SK-N-SH treated with all-trans-retinoic acid at 6 μM for 48 hours (cell line): ENCODE results near the gene CPHXL2.

Source experiments
- ATAC-seq: fragments of 200-7000 bp; cut with Tn5 transposase; 3 replicates; pipeline ENCODE4 v1.9.1; 2020; ENCODE audit warnings: mild to moderate bottlenecking, moderate library complexity
- ARNTL ChIP-seq: fragments of 450-650 bp; formaldehyde crosslinking; IDR thresholded peaks from 2 replicates; pipeline ENCODE4 v1.5.0; 2020; ENCODE audit warnings: low read depth, mild to moderate bottlenecking, moderate library complexity, borderline replicate concordance
- BACH2 ChIP-seq: fragments of 250-450 bp; sonication (Bioruptor Pico); IDR thresholded peaks from 2 replicates; pipeline ENCODE4 v1.9.0; 2021; ENCODE audit warnings: mild to moderate bottlenecking, borderline replicate concordance
- CREB5 ChIP-seq: fragments of 250-450 bp; sonication (Bioruptor Pico); IDR thresholded peaks from 2 replicates; pipeline ENCODE4 v1.5.1; 2020; ENCODE audit warnings: low read depth, mild to moderate bottlenecking, moderate library complexity
- CSDC2 ChIP-seq: fragments of 250-450 bp; sonication (Bioruptor Pico); IDR thresholded peaks from 2 replicates; pipeline ENCODE4 v1.5.0; 2020; ENCODE audit warnings: mild to moderate bottlenecking, moderate library complexity
- ESRRG ChIP-seq: fragments of 250-450 bp; sonication (Bioruptor Pico); IDR thresholded peaks from 2 replicates; pipeline ENCODE4 v1.6.1; 2021; ENCODE audit warnings: mild to moderate bottlenecking
- GLIS3 ChIP-seq: fragments of 250-450 bp; sonication (Bioruptor Pico); IDR thresholded peaks from 2 replicates; pipeline ENCODE4 v1.5.0; 2020; ENCODE audit warnings: mild to moderate bottlenecking, moderate library complexity
- ISL1 ChIP-seq: fragments of 250-450 bp; sonication (Bioruptor Pico); IDR thresholded peaks from 2 replicates; pipeline ENCODE4 v2.1.2; 2022; ENCODE audit warnings: mild to moderate bottlenecking, moderate library complexity
- OSR1 ChIP-seq: fragments of 250-450 bp; sonication (Bioruptor Pico); IDR thresholded peaks from 2 replicates; pipeline ENCODE4 v1.8.0; 2022; ENCODE audit warnings: moderate library complexity, mild to moderate bottlenecking, inconsistent platforms
- PATZ1 ChIP-seq: fragments of 250-450 bp; sonication (Bioruptor Pico); IDR thresholded peaks from 2 replicates; pipeline ENCODE4 v1.8.0; 2020; ENCODE audit warnings: mild to moderate bottlenecking, moderate library complexity, borderline replicate concordance
- POU6F1 ChIP-seq: fragments of 250-450 bp; sonication (Bioruptor Pico); IDR thresholded peaks from 2 replicates; pipeline ENCODE4 v1.8.0; 2021; ENCODE audit warnings: low read depth, mild to moderate bottlenecking, moderate library complexity, borderline replicate concordance
- PPARA ChIP-seq: fragments of 250-450 bp; sonication (Bioruptor Pico); IDR thresholded peaks from 2 replicates; pipeline ENCODE4 v1.5.0; 2020; ENCODE audit warnings: mild to moderate bottlenecking, borderline replicate concordance
- RARB ChIP-seq: fragments of 250-450 bp; sonication (Bioruptor Pico); IDR thresholded peaks from 2 replicates; pipeline ENCODE4 v1.8.0; 2021; ENCODE audit warnings: mild to moderate bottlenecking, moderate library complexity
- SNAI2 ChIP-seq: fragments of 250-450 bp; sonication (Bioruptor Pico); IDR thresholded peaks from 2 replicates; pipeline ENCODE4 v1.5.0; 2020; ENCODE audit warnings: mild to moderate bottlenecking, moderate library complexity
- TCF4 ChIP-seq: fragments of 250-450 bp; sonication (Bioruptor Pico); IDR thresholded peaks from 2 replicates; pipeline ENCODE4 v1.8.0; 2021; ENCODE audit warnings: mild to moderate bottlenecking, moderate library complexity, borderline replicate concordance
- TOX ChIP-seq: fragments of 250-450 bp; sonication (Bioruptor Pico); IDR thresholded peaks from 2 replicates; pipeline ENCODE4 v1.8.0; 2021; ENCODE audit warnings: mild to moderate bottlenecking, moderate library complexity, borderline replicate concordance
- TSHZ2 ChIP-seq: fragments of 250-450 bp; sonication (Bioruptor Pico); IDR thresholded peaks from 2 replicates; pipeline ENCODE4 v1.5.0; 2020; ENCODE audit warnings: mild to moderate bottlenecking, moderate library complexity
- ZC3H10 ChIP-seq: fragments of 250-450 bp; sonication (Bioruptor Pico); IDR thresholded peaks from 2 replicates; pipeline ENCODE4 v1.5.1; 2021; ENCODE audit warnings: mild to moderate bottlenecking, moderate library complexity
- ZFP3 ChIP-seq: fragments of 250-450 bp; sonication (Bioruptor Pico); IDR thresholded peaks from 2 replicates; pipeline ENCODE4 v1.5.0; 2020; ENCODE audit warnings: mild to moderate bottlenecking, moderate library complexity
- ZFP30 ChIP-seq: fragments of 450-650 bp; formaldehyde crosslinking; IDR thresholded peaks from 2 replicates; pipeline ENCODE4 v1.5.0; 2022; ENCODE audit warnings: mild to moderate bottlenecking, moderate library complexity
- ZNF565 ChIP-seq: fragments of 450-650 bp; formaldehyde crosslinking; conservative IDR thresholded peaks from 2 replicates; pipeline ENCODE4 v1.5.0; 2020; ENCODE audit warnings: low read depth, mild to moderate bottlenecking, moderate library complexity
- ZNF70 ChIP-seq: fragments of 450-650 bp; formaldehyde crosslinking; IDR thresholded peaks from 2 replicates; pipeline ENCODE4 v1.5.0; 2020; ENCODE audit warnings: mild to moderate bottlenecking, moderate library complexity
- ZNF8 ChIP-seq: fragments of 450-650 bp; formaldehyde crosslinking; IDR thresholded peaks from 2 replicates; pipeline ENCODE4 v1.5.0; 2020; ENCODE audit warnings: mild to moderate bottlenecking, moderate library complexity
- TF ChIP-seq, protein P1 (sequence below): fragments of 250-450 bp; sonication (Bioruptor Pico); IDR thresholded peaks from 2 replicates; pipeline ENCODE4 v1.5.1; 2021; ENCODE audit warnings: mild to moderate bottlenecking, moderate library complexity

Gene CPHXL2

DNA sequence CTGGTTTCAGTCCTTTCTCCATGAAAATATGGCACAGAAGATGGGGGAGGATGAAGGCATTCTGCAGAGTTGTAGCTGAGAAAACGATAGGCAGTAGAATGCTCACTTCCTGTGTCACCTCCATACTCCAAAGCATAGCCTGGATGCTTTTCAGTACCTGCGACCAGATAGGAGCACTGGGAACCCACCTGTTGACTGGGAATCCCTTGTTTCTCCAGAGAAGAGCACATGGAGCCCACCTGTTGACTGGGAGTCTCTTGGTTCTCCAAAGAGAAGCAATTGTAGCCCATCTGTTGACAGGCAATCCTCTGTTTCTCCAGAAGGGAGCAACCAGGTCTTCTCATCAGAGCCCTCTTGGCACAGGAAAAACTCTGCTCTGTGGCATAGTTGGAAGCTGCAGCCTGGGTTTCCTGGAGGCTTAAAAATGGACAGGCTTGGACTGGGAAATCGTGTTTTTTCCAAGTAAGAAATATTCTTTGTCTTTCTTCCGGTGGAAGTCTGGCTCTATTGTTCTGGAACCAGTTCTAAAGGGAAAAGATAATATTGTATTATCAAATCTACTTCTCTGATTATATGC lies 16.0 kb downstream of the CPHXL2 start:
- TF ChIP-seq ARNTL (CRISPR knock-in tag) (no peak), ZNF8 (CRISPR knock-in tag) (no peak), CREB5 (CRISPR knock-in tag) (no peak), ESRRG (CRISPR knock-in tag) (no peak), POU6F1 (CRISPR knock-in tag) (no peak), TSHZ2 (no peak), CSDC2 (CRISPR knock-in tag) (no peak), TOX (CRISPR knock-in tag) (no peak), ZNF70 (no peak), SNAI2 (CRISPR knock-in tag) (no peak), ZC3H10 (CRISPR knock-in tag) (no peak), RARB (CRISPR knock-in tag) (no peak), ZFP30 (CRISPR knock-in tag) (no peak), TCF4 (no peak), BACH2 (CRISPR knock-in tag) (no peak), ZNF565 (CRISPR knock-in tag) (no peak)
- TF ChIP-seq, protein P1, sequence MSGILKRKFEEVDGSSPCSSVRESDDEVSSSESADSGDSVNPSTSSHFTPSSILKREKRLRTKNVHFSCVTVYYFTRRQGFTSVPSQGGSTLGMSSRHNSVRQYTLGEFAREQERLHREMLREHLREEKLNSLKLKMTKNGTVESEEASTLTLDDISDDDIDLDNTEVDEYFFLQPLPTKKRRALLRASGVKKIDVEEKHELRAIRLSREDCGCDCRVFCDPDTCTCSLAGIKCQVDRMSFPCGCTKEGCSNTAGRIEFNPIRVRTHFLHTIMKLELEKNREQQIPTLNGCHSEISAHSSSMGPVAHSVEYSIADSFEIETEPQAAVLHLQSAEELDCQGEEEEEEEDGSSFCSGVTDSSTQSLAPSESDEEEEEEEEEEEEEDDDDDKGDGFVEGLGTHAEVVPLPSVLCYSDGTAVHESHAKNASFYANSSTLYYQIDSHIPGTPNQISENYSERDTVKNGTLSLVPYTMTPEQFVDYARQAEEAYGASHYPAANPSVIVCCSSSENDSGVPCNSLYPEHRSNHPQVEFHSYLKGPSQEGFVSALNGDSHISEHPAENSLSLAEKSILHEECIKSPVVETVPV (CRISPR knock-in tag) = no peak
- ATAC-seq = no peak

GRCh38 chr16:75660321-75660720 lies 16.5 kb downstream of the CPHXL2 start:
- ATAC-seq = no peak
- TF ChIP-seq ZFP30 (CRISPR knock-in tag) = no peak
- no peak for TF ChIP-seq TCF4
- no peak for TF ChIP-seq CREB5 (CRISPR knock-in tag)
- TF ChIP-seq ZFP3 (CRISPR knock-in tag) = no peak
- no peak for TF ChIP-seq ZNF565 (CRISPR knock-in tag)
- TF ChIP-seq BACH2 (CRISPR knock-in tag) = no peak
- TF ChIP-seq ARNTL (CRISPR knock-in tag) = no peak
- TF ChIP-seq ISL1 (CRISPR knock-in tag) = no peak

- no peak for ATAC-seq
- TF ChIP-seq PATZ1 (CRISPR knock-in tag) (no peak), ESRRG (CRISPR knock-in tag) (no peak), OSR1 (no peak), ZNF565 (CRISPR knock-in tag) (no peak), ZFP3 (CRISPR knock-in tag) (no peak), CREB5 (CRISPR knock-in tag) (no peak), PPARA (CRISPR knock-in tag) (no peak), GLIS3 (CRISPR knock-in tag) (no peak)
- TF ChIP-seq, protein P1 (CRISPR knock-in tag) = no peak
These were observed 18.6 kb downstream of the CPHXL2 start for GRCh38 chr16:75658175-75658574.
